DOHH2 (cell line): ENCODE measurements around the gene LRRC8D.

Experiments
- H3F3A ChIP-seq: fragments of 200-600 bp; sonication (generic), shearing (Covaris generic); 2 replicates; pipeline ENCODE4 v1.6.0; 2016; ENCODE audit warnings: antibody characterized with exemption, mild to moderate bottlenecking; ENCODE audit not compliant: control insufficient read depth, insufficient read depth
- H3K27ac ChIP-seq: fragments of 200-600 bp; sonication (generic); 2 replicates; pipeline ENCODE4 v1.5.1; 2014; ENCODE audit warnings: low read depth, mild to moderate bottlenecking, low read length, moderate library complexity
- H3K27me3 ChIP-seq: fragments of 200-600 bp; sonication (generic); 2 replicates; pipeline ENCODE4 v1.6.1; 2014; ENCODE audit warnings: mild to moderate bottlenecking, low read length, mixed read lengths; ENCODE audit not compliant: control insufficient read depth
- H3K36me3 ChIP-seq: fragments of 200-600 bp; sonication (generic); 2 replicates; pipeline ENCODE4 v1.6.1; 2014; ENCODE audit warnings: mild to moderate bottlenecking, low read length, moderate library complexity, mixed read lengths; ENCODE audit not compliant: control insufficient read depth
- H3K4me1 ChIP-seq: fragments of 200-600 bp; sonication (generic); 2 replicates; pipeline ENCODE4 v1.6.1; 2014; ENCODE audit warnings: mild to moderate bottlenecking, low read length, mixed read lengths; ENCODE audit not compliant: control insufficient read depth
- H3K4me2 ChIP-seq: fragments of 200-600 bp; sonication (generic); 2 replicates; pipeline ENCODE4 v1.6.0; 2014; ENCODE audit warnings: mild to moderate bottlenecking, low read length, moderate library complexity
- H3K4me3 ChIP-seq: fragments of 200-600 bp; sonication (generic); 2 replicates; pipeline ENCODE4 v1.5.1; 2014; ENCODE audit warnings: mild to moderate bottlenecking, low read length, mixed read lengths
- H3K79me2 ChIP-seq: fragments of 200-600 bp; sonication (generic); 2 replicates; pipeline ENCODE4 v1.6.1; 2014; ENCODE audit warnings: mild to moderate bottlenecking, low read length, mixed read lengths; ENCODE audit not compliant: control insufficient read depth
- H3K9me2 ChIP-seq: fragments of 200-600 bp; sonication (generic); replicated peaks from 2 replicates; pipeline ENCODE4 v1.6.1; 2014; ENCODE audit warnings: mild to moderate bottlenecking, low read length, mixed read lengths; ENCODE audit not compliant: control insufficient read depth
- H3K9me3 ChIP-seq: fragments of 200-600 bp; sonication (generic); 2 replicates; pipeline ENCODE4 v1.6.1; 2014; ENCODE audit warnings: antibody characterized with exemption, low read length, mixed read lengths; ENCODE audit not compliant: control insufficient read depth, insufficient read depth
- H4K20me1 ChIP-seq: fragments of 200-600 bp; sonication (generic); 2 replicates; pipeline ENCODE4 v1.6.0; 2014; ENCODE audit warnings: low read depth, mild to moderate bottlenecking, antibody characterized with exemption, low read length, moderate library complexity; ENCODE audit not compliant: control insufficient read depth, insufficient read depth
- EZH2phosphoT487 ChIP-seq: fragments of 200-600 bp; sonication (generic); IDR thresholded peaks from 2 replicates; pipeline ENCODE4 v1.6.1; 2017; ENCODE audit warnings: borderline replicate concordance, mild to moderate bottlenecking, antibody characterized with exemption, low read length, moderate library complexity, mixed read lengths
- TF ChIP-seq, protein P1 (sequence below): fragments of 200-600 bp; sonication (generic); IDR thresholded peaks from one replicate; pipeline ENCODE4 v1.5.1; 2014; ENCODE audit warnings: antibody characterized with exemption, mild to moderate bottlenecking, low read depth, low read length; ENCODE audit not compliant: poor library complexity, severe bottlenecking

LRRC8D gene

DNA sequence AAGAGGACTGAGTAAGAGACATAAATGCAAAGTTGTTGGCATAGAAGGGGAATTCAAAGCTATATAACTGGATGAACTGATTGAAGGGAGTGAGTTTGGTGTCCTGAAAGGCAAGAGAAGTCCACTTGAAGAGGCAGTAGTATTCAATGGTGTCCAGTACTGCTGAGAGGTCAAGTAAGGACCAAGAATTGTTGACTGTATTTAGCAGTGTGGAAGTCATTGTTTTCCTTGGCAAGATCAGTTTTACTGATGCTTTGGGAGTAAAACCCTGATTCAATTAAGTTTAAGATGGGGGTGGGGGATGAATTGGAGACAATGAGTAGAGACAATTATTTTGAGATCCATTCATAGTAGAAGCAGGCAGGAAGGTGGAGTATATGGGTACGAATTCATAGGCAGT lies 5.8 kb upstream of the LRRC8D start:
- TF ChIP-seq, protein P1, sequence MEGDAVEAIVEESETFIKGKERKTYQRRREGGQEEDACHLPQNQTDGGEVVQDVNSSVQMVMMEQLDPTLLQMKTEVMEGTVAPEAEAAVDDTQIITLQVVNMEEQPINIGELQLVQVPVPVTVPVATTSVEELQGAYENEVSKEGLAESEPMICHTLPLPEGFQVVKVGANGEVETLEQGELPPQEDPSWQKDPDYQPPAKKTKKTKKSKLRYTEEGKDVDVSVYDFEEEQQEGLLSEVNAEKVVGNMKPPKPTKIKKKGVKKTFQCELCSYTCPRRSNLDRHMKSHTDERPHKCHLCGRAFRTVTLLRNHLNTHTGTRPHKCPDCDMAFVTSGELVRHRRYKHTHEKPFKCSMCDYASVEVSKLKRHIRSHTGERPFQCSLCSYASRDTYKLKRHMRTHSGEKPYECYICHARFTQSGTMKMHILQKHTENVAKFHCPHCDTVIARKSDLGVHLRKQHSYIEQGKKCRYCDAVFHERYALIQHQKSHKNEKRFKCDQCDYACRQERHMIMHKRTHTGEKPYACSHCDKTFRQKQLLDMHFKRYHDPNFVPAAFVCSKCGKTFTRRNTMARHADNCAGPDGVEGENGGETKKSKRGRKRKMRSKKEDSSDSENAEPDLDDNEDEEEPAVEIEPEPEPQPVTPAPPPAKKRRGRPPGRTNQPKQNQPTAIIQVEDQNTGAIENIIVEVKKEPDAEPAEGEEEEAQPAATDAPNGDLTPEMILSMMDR, result no peak
- TF ChIP-seq EZH2phosphoT487, result no peak
- H3K9me2 ChIP-seq, result no peaks in the 10 kb centered on the region
- no peaks in the 10 kb centered on the region for H3F3A ChIP-seq
- H3K4me1 ChIP-seq, result peaks cover 9% of the 10 kb centered on the region
- peaks cover 6% of the 10 kb centered on the region for H3K79me2 ChIP-seq
- H3K27me3 ChIP-seq, result peaks cover 3% of the 10 kb centered on the region; the same call in 1 of the 2 replicates
- no peaks in the 10 kb centered on the region for H3K36me3 ChIP-seq
- H3K4me3 ChIP-seq, result no peak overlapping the region
- H3K9me3 ChIP-seq, result no peaks in the 10 kb centered on the region
- H4K20me1 ChIP-seq, result no peaks in the 10 kb centered on the region
- no peak overlapping the region for H3K27ac ChIP-seq
- no peak overlapping the region for H3K4me2 ChIP-seq

DNA sequence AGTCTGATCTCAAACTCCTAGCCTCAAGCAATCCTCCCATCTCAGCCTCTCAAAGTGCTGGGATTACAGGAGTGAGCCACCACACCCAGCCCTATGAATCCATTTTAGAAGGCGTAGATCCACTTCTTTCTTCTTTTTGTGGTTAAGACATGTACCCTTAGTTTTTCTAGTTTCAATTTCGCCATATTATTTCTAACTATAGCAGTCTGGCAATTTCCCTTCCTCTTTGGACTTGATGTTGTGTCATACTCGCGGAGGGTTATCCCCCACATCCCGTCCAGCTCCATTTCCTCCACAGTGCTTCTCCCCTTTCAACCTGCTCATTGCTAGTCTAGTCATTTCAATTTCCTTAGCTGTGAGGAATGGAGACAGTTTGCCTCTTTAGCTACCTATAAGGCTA lies 5.2 kb upstream of the LRRC8D start:
- H3K27ac ChIP-seq, result no peak overlapping the region
- H3K4me2 ChIP-seq, result no peak overlapping the region
- H3K36me3 ChIP-seq, result no peaks in the 10 kb centered on the region
- H4K20me1 ChIP-seq, result no peaks in the 10 kb centered on the region
- H3K9me3 ChIP-seq, result no peaks in the 10 kb centered on the region
- H3K4me1 ChIP-seq, result peaks cover 14% of the 10 kb centered on the region
- TF ChIP-seq, protein P1, result no peak
- no peak for TF ChIP-seq EZH2phosphoT487
- peaks cover 12% of the 10 kb centered on the region for H3K79me2 ChIP-seq
- no peak overlapping the region for H3K4me3 ChIP-seq
- H3K9me2 ChIP-seq, result no peaks in the 10 kb centered on the region
- no peaks in the 10 kb centered on the region for H3K27me3 ChIP-seq
- no peaks in the 10 kb centered on the region for H3F3A ChIP-seq

DNA sequence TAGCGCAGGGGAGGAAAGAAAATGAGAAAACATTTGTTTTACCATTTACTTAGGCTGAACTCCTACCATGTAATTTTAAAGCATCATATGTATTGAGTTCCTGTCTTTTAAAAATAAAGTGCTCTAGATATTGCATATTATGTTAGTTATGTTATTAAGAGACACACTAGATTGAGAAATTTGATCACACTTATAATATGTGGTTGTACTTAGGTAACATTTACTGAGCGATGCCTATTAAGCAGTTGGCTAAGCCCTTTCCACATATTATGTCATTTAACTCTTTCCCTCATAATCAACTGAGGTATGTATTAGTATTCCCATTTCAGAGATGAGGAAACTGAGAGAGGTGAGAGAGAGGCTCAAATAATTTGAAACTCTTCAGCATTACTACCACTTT lies 4.5 kb upstream of the LRRC8D start:
- Histone ChIP-seq H3K79me2 (peaks cover 12% of the 10 kb centered on the region), H3K27me3 (no peaks in the 10 kb centered on the region), H3F3A (no peaks in the 10 kb centered on the region), H3K4me1 (peaks cover 14% of the 10 kb centered on the region), H3K4me3 (no peak overlapping the region), H4K20me1 (no peaks in the 10 kb centered on the region), H3K9me3 (no peaks in the 10 kb centered on the region), H3K4me2 (no peak overlapping the region), H3K9me2 (no peaks in the 10 kb centered on the region), H3K27ac (no peak overlapping the region), H3K36me3 (no peaks in the 10 kb centered on the region)
- TF ChIP-seq, protein P1, result no peak
- TF ChIP-seq EZH2phosphoT487, result no peak
